ENCODE measurements around the gene KIAA0040.

The KIAA0040 gene

GRCh38 chr1:175192630-175193526 lies at the start of gene KIAA0040:
Gene KIAA0040, minus strand, starts transcription at chr1:175192776. Its CDS starts 31,763 bp downstream, at chr1:175161013.
- peak; percentile 94 for DNase-seq (ENCODE audit: low spot score)

GRCh38 chr1:175237389-175237788 lies 44.8 kb upstream of the KIAA0040 start:
- no peak for DNase-seq (ENCODE audit: low spot score)

GRCh38 chr1:175234639-175235038 lies 42.1 kb upstream of the KIAA0040 start:
- DNase-seq (ENCODE audit: low spot score), result no peak

- DNase-seq (ENCODE audit: low spot score), result no peak
Observed at GRCh38 chr1:175232335-175232734, 39.8 kb upstream of the KIAA0040 start.

GRCh38 chr1:175225805-175226129 lies 33.2 kb upstream of the KIAA0040 start:
- DNase-seq (ENCODE audit: low spot score), result no peak

- DNase-seq (ENCODE audit: low spot score), result no peak
Observed at GRCh38 chr1:175222296-175222938, 29.8 kb upstream of the KIAA0040 start.

GRCh38 chr1:175221557-175222175 lies 29.1 kb upstream of the KIAA0040 start:
- DNase-seq (ENCODE audit: low spot score), result no peak

GRCh38 chr1:175220853-175221556 lies 28.4 kb upstream of the KIAA0040 start:
- no peak for DNase-seq (ENCODE audit: low spot score)

- no peak for DNase-seq (ENCODE audit: low spot score)
Observed at GRCh38 chr1:175219774-175220173, 27.2 kb upstream of the KIAA0040 start.

- no peak for DNase-seq (ENCODE audit: low spot score)
Observed at GRCh38 chr1:175218786-175219434, 26.3 kb upstream of the KIAA0040 start.

- no peak for DNase-seq (ENCODE audit: low spot score)
Observed at GRCh38 chr1:175217721-175218531, 25.4 kb upstream of the KIAA0040 start.

GRCh38 chr1:175216444-175216843 lies 23.9 kb upstream of the KIAA0040 start:
- no peak for DNase-seq (ENCODE audit: low spot score)

GRCh38 chr1:175211656-175212055 lies 19.1 kb upstream of the KIAA0040 start:
- no peak for DNase-seq (ENCODE audit: low spot score)

- no peak for DNase-seq (ENCODE audit: low spot score)
Observed at GRCh38 chr1:175210744-175211143, 18.2 kb upstream of the KIAA0040 start.

- DNase-seq (ENCODE audit: low spot score), result no peak
Observed at GRCh38 chr1:175209493-175209921, 16.9 kb upstream of the KIAA0040 start.

GRCh38 chr1:175208773-175209492 lies 16.4 kb upstream of the KIAA0040 start:
- no peak for DNase-seq (ENCODE audit: low spot score)

- DNase-seq (ENCODE audit: low spot score), result no peak
Observed at GRCh38 chr1:175207971-175208370, 15.4 kb upstream of the KIAA0040 start.

GRCh38 chr1:175206687-175207086 lies 14.1 kb upstream of the KIAA0040 start:
- DNase-seq (ENCODE audit: low spot score), result no peak

- DNase-seq (ENCODE audit: low spot score), result no peak
Observed at GRCh38 chr1:175204330-175204729, 11.8 kb upstream of the KIAA0040 start.

- no peak for DNase-seq (ENCODE audit: low spot score)
Observed at GRCh38 chr1:175203570-175204068, 11.0 kb upstream of the KIAA0040 start.
